Upper lobe of right lung (tissue), 1 donor: ENCODE measurements around the gene SNN. TPM values are rescaled to one million over a fixed set of nuclear protein-coding genes. Genes with fewer than 3 reads are reported as not detected.
A peak's percentile ranks its signal among the peaks of the same experiment; 100 is the strongest.

Source experiments
- ATAC-seq: fragments of 200-7000 bp; cut with Tn5 transposase; one replicate; pipeline ENCODE4 v1.9.1; 2020; ENCODE audit warnings: mild to moderate bottlenecking, moderate library complexity
- DNase-seq: peaks from one replicate; pipeline ENCODE4 v3.0.0-alpha.2; 2020
- H3K27ac ChIP-seq: fragments of 200-600 bp; one replicate; pipeline ENCODE4 v1.8.0; 2022
- H3K27me3 ChIP-seq: fragments of 200-600 bp; one replicate; pipeline ENCODE4 v1.8.0; 2022; ENCODE audit warnings: mild to moderate bottlenecking
- H3K36me3 ChIP-seq: fragments of 200-600 bp; one replicate; pipeline ENCODE4 v1.8.0; 2022
- H3K4me1 ChIP-seq: fragments of 200-600 bp; one replicate; pipeline ENCODE4 v1.8.0; 2022
- H3K4me3 ChIP-seq: fragments of 200-600 bp; one replicate; pipeline ENCODE4 v1.8.0; 2022; ENCODE audit warnings: mild to moderate bottlenecking
- H3K9me3 ChIP-seq: fragments of 200-600 bp; one replicate; pipeline ENCODE4 v1.8.0; 2022
- CTCF ChIP-seq: fragments of 200-600 bp; IDR thresholded peaks from one replicate; pipeline ENCODE4 v1.8.0; 2022; ENCODE audit warnings: antibody characterized with exemption
- intact Hi-C: fragments of 100-400 bp; cut with DNase I; formaldehyde crosslinking; loops from one replicate; pipeline ENCODE4 v1.11.0; 2022
- total RNA-seq: library from RNA; stranded (reverse); fragmentation: NEBNext Ultra II Directional; extraction: Animal tissue kit (Norgen Biotek cat#: 25700); gene quantifications from one replicate; pipeline ENCODE4 v1.2.1, GENCODE V29; 2021
- donor health status: DM: no; HTN: yes; CAD: no; lungs with severe emphysema.

The SNN gene
- total RNA-seq, 1 donor from 2014 or later = 31.1 TPM

GRCh38 chr16:11717811-11718210 lies 49.6 kb downstream of the SNN start:
- Histone ChIP-seq H3K9me3 (no peaks in the 10 kb centered on the region), H3K27me3 (no peaks in the 10 kb centered on the region), H3K4me1 (peaks cover 16% of the 10 kb centered on the region), H3K36me3 (peaks cover 68% of the 10 kb centered on the region), H3K27ac (no peak overlapping the region), H3K4me3 (no peak overlapping the region)
- TF ChIP-seq CTCF = no peak
- intact Hi-C loops = loop anchor here (10.0 kb wide), 1 partner anchor 183 kb away; no protein-coding TSS in a partner anchor
- no peak for ATAC-seq
- no peak for DNase-seq

- Histone ChIP-seq H3K9me3 (no peaks in the 10 kb centered on the region), H3K36me3 (peaks cover 69% of the 10 kb centered on the region), H3K4me1 (peaks cover 24% of the 10 kb centered on the region), H3K27ac (no peak overlapping the region), H3K27me3 (no peaks in the 10 kb centered on the region), H3K4me3 (no peak overlapping the region)
- intact Hi-C loops = loop anchor here (10.0 kb wide), 1 partner anchor 184 kb away; no protein-coding TSS in a partner anchor
- TF ChIP-seq CTCF = no peak
- DNase-seq (no peak), ATAC-seq (no peak)
These were observed 50.9 kb downstream of the SNN start for GRCh38 chr16:11719171-11719570.

- no peak for TF ChIP-seq CTCF
- intact Hi-C loops = loop anchor here (10.0 kb wide), 1 partner anchor 185 kb away; no protein-coding TSS in a partner anchor
- DNase-seq (no peak), ATAC-seq (no peak)
- peaks cover 72% of the 10 kb centered on the region for H3K36me3 ChIP-seq
- H3K4me3 ChIP-seq = no peak overlapping the region
- no peak overlapping the region for H3K27ac ChIP-seq
- H3K4me1 ChIP-seq = peaks cover 27% of the 10 kb centered on the region
- no peaks in the 10 kb centered on the region for H3K9me3 ChIP-seq
- H3K27me3 ChIP-seq = no peaks in the 10 kb centered on the region
These were observed 51.5 kb downstream of the SNN start for GRCh38 chr16:11719762-11720161.

GRCh38 chr16:11721781-11722467 lies 53.7 kb downstream of the SNN start:
- peaks cover 26% of the 10 kb centered on the region for H3K4me1 ChIP-seq
- no peaks in the 10 kb centered on the region for H3K9me3 ChIP-seq
- H3K4me3 ChIP-seq = no peak overlapping the region
- no peak for TF ChIP-seq CTCF
- peak overlapping the region; percentile 33 for H3K27ac ChIP-seq
- ATAC-seq (peak; percentile 69), DNase-seq (no peak)
- peaks cover 77% of the 10 kb centered on the region for H3K36me3 ChIP-seq
- intact Hi-C loops = no loop called here
- no peaks in the 10 kb centered on the region for H3K27me3 ChIP-seq

GRCh38 chr16:11722468-11722808 lies 54.2 kb downstream of the SNN start:
- DNase-seq = no peak
- H3K9me3 ChIP-seq = no peaks in the 10 kb centered on the region

More at GRCh38 chr16:11722468-11722808, 54.2 kb downstream of the SNN start:
- peaks cover 29% of the 10 kb centered on the region for H3K4me1 ChIP-seq
- intact Hi-C loops = no loop called here
- H3K4me3 ChIP-seq = no peak overlapping the region
- peak overlapping the region; percentile 33 for H3K27ac ChIP-seq
- no peaks in the 10 kb centered on the region for H3K27me3 ChIP-seq
- ATAC-seq = no peak
- H3K36me3 ChIP-seq = peaks cover 77% of the 10 kb centered on the region
- no peak for TF ChIP-seq CTCF
